GM20000 (cell line): Measurements from ENCODE around the gene REX1BD.

ENCODE experiments used
- DNase-seq: peaks from one replicate; pipeline ENCODE4 v3.0.0; 2012; ENCODE audit warnings: low spot score
- TF ChIP-seq, protein P1 (sequence below): IDR thresholded peaks from 2 replicates; pipeline ENCODE4 v1.5.1; 2012; ENCODE audit warnings: mild to moderate bottlenecking, control low read depth; ENCODE audit errors: extremely low read depth, missing control alignments

REX1BD gene

DNA sequence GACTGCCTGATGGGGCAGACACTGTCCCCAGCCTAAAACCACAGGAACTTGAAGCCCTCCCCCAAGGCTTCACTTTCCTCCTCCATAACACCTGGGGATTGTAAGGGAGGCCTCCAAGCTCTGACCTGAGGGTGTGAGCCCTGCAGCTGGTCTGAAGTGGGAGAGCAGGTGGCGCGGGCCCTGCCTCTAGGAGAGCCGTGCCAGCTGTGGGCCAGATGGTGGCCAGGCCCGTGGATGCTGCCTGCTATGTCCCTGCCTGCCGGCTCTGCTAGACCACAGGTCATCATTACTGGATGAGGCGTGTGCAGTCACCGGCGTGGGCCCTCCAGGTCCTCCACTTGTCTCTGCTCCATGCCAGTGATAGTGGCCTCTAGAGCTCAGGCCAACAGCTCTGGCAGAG lies 44.7 kb downstream of the REX1BD start:
- TF ChIP-seq, protein P1, sequence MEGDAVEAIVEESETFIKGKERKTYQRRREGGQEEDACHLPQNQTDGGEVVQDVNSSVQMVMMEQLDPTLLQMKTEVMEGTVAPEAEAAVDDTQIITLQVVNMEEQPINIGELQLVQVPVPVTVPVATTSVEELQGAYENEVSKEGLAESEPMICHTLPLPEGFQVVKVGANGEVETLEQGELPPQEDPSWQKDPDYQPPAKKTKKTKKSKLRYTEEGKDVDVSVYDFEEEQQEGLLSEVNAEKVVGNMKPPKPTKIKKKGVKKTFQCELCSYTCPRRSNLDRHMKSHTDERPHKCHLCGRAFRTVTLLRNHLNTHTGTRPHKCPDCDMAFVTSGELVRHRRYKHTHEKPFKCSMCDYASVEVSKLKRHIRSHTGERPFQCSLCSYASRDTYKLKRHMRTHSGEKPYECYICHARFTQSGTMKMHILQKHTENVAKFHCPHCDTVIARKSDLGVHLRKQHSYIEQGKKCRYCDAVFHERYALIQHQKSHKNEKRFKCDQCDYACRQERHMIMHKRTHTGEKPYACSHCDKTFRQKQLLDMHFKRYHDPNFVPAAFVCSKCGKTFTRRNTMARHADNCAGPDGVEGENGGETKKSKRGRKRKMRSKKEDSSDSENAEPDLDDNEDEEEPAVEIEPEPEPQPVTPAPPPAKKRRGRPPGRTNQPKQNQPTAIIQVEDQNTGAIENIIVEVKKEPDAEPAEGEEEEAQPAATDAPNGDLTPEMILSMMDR: no peak
- DNase-seq: no peak

DNA sequence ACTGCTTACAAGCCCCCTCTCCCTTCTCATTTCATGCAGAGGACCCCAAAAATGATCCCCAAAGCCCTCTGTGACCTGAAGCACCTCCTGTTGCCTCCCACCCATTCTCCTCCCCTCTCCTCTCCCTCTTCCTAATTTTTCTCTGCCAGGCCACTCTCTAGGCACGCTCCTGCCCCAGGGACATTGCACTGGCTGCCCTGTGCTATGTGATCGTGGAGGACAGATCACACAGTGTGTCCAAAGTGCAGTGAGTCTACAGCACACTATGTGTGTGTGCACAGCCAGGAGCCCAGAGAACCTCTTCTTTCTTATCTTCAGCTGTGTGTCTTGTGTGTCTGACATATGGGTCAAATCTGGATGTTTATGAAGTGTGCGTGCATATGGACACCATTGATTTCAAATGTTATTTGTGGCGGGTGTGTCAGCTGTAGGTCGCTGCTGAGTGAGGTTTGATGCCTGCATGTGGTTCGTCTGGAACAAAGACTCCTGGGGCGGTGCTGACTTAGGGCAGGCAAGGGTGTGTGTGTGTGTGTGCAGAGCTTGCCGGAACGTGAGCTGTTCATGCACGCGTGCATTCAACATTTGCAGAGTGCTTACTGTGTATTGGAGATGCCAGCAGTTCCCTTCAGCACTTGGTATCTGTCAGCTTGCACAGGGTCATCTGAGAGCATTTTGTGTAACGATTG lies 46.2 kb downstream of the REX1BD start:
- TF ChIP-seq, protein P1: no peak
- DNase-seq: no peak

DNA sequence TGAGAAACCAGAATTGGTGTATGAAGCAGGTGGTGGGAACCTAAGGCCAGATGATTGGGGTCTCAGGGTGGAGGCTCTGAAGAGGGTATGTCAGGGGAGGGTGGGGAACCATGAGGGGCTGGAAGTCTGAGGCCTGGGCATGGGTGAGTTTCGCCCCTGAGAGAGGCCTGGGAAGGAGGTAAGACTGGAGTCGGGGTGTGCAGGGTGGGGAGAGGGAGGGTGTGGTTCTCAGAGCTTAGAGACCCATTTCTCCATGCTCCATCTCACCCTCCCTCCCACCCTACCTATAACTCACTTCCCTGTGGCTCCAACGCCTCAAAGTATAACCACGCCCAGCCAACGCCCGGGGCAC lies 47.2 kb downstream of the REX1BD start:
- TF ChIP-seq, protein P1: no peak
- no peak for DNase-seq

DNA sequence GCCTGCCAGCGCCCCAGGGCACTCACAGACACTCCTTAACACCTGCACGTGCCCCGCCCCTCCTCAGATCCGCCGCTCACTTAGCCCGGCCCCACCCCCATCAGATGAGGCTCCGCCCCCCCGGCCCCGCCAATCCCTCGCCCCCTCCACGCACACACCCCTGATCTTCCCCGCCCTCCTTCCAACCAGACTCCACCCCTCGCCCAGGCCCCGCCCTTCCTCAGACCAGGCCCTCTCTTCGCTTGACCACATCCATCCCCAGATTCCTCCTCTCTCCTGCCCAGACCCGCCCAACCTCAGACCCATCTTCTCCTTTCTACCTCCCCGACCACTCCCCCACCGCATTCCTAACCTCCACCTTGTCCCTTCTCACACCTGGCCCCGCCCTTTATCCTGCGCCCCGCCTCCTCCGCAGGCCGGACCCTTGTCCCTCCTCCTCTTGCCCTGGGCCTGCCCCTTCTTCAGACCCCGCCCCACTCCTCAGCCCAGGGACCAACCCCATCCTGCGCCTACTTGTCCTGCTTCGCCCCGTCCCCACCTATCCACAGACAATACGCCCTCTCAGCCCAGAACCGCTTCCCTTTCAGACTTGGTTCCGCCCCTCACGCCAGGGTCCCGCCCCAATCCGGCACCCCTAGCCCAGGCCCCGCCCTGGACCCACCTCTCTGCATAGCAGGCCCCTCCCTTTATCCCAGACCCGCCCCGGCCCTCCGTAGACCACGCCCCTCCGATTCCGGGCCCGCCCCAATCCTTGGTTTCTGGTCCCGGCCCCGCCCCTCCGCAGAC lies 47.8 kb downstream of the REX1BD start:
- TF ChIP-seq, protein P1: no peak
- peak; percentile 99 for DNase-seq

DNA sequence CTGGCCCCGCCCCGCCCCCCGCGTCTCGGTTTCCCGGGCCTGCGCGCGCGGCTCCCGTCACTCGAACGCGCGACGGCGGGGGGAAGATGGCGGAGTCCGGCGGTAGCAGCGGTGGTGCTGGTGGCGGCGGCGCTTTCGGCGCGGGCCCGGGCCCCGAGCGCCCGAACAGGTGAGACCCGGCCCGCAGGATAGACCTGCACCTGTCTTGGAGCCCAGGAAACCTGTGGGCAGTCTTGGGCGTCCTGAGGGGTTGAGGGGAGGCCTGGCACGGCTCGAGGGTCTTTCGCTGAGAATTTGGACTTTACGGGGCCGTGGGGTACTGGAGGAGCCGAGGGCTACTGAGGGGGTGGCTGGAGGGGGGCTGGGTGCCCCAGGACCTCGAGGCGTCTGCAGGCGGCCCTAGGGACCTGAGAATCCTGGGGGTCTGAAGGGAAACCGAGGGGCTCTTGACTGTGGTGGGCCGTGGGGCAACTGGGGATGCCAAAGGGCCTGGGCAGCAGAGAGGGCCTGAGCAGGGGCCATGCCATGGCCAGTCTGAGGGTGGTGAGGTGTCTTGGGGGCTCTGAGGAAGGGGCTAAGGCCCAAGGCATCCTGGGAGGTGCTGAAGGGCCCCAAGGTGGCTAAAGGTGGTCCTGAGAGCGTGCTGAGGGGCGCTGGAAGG lies 48.5 kb downstream of the REX1BD start, which contains the start of gene KLHL26:
Gene KLHL26, plus strand, starts transcription at position 60 of the 661 bp plus-strand sequence. Its CDS starts 27 bp downstream, at position 87.
- TF ChIP-seq, protein P1: no peak
- no peak for DNase-seq

DNA sequence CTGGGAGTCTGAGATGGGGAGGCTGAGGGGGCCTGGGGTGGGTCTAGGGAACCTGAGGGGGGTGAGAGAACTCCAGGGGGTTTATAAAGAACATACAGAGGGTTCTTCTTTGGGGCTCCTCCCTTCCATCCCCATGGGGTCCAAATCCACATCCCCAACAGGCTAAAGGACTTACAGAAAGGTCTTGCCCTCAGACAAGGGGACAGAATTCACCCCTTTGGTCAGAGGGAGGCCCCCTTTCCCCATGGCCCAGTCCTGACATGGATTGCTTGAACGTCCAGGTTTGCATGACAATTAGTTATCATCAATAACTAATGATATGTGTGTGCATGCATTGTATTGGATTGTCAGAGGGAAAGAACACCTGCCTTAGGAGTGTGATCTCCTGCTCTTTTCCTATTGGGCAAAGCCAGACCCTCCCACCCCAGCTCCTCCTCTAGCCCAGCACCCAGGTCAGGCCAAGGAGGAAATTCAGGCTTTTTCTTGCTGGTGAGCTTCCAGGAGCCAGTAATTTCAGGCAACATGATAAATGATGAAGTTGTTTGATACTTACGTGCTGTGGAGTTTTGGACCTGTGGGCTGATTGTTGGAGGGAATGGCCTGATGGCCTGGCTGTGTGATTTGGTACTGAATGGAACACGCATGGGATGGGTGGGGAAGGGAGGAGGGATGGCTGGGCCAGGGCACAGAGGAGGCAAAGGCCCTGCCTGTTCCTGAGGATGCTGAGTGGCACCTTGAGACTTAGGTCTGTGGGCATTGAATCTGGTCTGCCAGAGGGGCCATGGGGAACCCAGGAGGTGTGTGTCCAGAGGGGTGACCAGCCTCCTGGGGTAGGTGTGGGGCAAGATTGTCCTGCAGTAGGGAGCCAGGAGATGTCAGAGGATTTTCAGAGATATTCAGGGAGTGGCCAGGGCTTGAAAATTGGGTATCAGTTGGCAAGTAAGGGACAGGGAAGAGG lies 49.4 kb downstream of the REX1BD start:
- TF ChIP-seq, protein P1: no peak
- no peak for DNase-seq
